DOHH2 (cell line): ENCODE results near the gene AEBP2.

Source experiments
- H3F3A ChIP-seq: fragments of 200-600 bp; sonication (generic), shearing (Covaris generic); 2 replicates; pipeline ENCODE4 v1.6.0; 2016; ENCODE audit warnings: antibody characterized with exemption, mild to moderate bottlenecking; ENCODE audit not compliant: control insufficient read depth, insufficient read depth
- H3K27ac ChIP-seq: fragments of 200-600 bp; sonication (generic); 2 replicates; pipeline ENCODE4 v1.5.1; 2014; ENCODE audit warnings: low read depth, mild to moderate bottlenecking, low read length, moderate library complexity
- H3K27me3 ChIP-seq: fragments of 200-600 bp; sonication (generic); 2 replicates; pipeline ENCODE4 v1.6.1; 2014; ENCODE audit warnings: mild to moderate bottlenecking, low read length, mixed read lengths; ENCODE audit not compliant: control insufficient read depth
- H3K36me3 ChIP-seq: fragments of 200-600 bp; sonication (generic); 2 replicates; pipeline ENCODE4 v1.6.1; 2014; ENCODE audit warnings: mild to moderate bottlenecking, low read length, moderate library complexity, mixed read lengths; ENCODE audit not compliant: control insufficient read depth
- H3K4me1 ChIP-seq: fragments of 200-600 bp; sonication (generic); 2 replicates; pipeline ENCODE4 v1.6.1; 2014; ENCODE audit warnings: mild to moderate bottlenecking, low read length, mixed read lengths; ENCODE audit not compliant: control insufficient read depth
- H3K4me2 ChIP-seq: fragments of 200-600 bp; sonication (generic); 2 replicates; pipeline ENCODE4 v1.6.0; 2014; ENCODE audit warnings: mild to moderate bottlenecking, low read length, moderate library complexity
- H3K4me3 ChIP-seq: fragments of 200-600 bp; sonication (generic); 2 replicates; pipeline ENCODE4 v1.5.1; 2014; ENCODE audit warnings: mild to moderate bottlenecking, low read length, mixed read lengths
- H3K79me2 ChIP-seq: fragments of 200-600 bp; sonication (generic); 2 replicates; pipeline ENCODE4 v1.6.1; 2014; ENCODE audit warnings: mild to moderate bottlenecking, low read length, mixed read lengths; ENCODE audit not compliant: control insufficient read depth
- H3K9me2 ChIP-seq: fragments of 200-600 bp; sonication (generic); replicated peaks from 2 replicates; pipeline ENCODE4 v1.6.1; 2014; ENCODE audit warnings: mild to moderate bottlenecking, low read length, mixed read lengths; ENCODE audit not compliant: control insufficient read depth
- H3K9me3 ChIP-seq: fragments of 200-600 bp; sonication (generic); 2 replicates; pipeline ENCODE4 v1.6.1; 2014; ENCODE audit warnings: antibody characterized with exemption, low read length, mixed read lengths; ENCODE audit not compliant: control insufficient read depth, insufficient read depth
- H4K20me1 ChIP-seq: fragments of 200-600 bp; sonication (generic); 2 replicates; pipeline ENCODE4 v1.6.0; 2014; ENCODE audit warnings: low read depth, mild to moderate bottlenecking, antibody characterized with exemption, low read length, moderate library complexity; ENCODE audit not compliant: control insufficient read depth, insufficient read depth
- EZH2phosphoT487 ChIP-seq: fragments of 200-600 bp; sonication (generic); IDR thresholded peaks from 2 replicates; pipeline ENCODE4 v1.6.1; 2017; ENCODE audit warnings: borderline replicate concordance, mild to moderate bottlenecking, antibody characterized with exemption, low read length, moderate library complexity, mixed read lengths
- TF ChIP-seq, protein P1 (sequence below): fragments of 200-600 bp; sonication (generic); IDR thresholded peaks from one replicate; pipeline ENCODE4 v1.5.1; 2014; ENCODE audit warnings: antibody characterized with exemption, mild to moderate bottlenecking, low read depth, low read length; ENCODE audit not compliant: poor library complexity, severe bottlenecking

The AEBP2 gene

DNA sequence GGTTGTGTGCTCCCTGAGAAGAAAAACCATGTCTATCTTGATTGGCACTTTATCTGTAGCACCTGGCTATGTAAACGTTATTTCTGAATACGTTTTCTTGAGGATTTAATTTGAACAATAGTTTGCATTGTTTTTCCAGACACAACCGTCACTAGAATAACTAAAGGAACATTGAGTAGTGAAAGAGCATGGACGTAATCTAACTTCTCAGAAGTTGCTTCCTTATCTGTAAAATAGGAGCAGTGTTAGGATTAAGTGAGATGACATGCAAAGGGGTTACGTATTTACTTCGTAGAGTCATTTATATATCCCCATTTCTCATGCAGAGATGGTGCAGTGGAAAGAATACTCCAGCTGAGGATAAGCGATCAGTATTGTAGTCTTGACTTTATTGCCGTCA, 8.1 kb downstream of the AEBP2 start:
- Histone ChIP-seq H3K27me3 (no peaks in the 10 kb centered on the region), H3K27ac (no peak overlapping the region), H3K9me2 (no peaks in the 10 kb centered on the region), H3K4me3 (no peak overlapping the region), H4K20me1 (peaks cover 67% of the 10 kb centered on the region), H3K4me2 (no peak overlapping the region), H3K9me3 (no peaks in the 10 kb centered on the region), H3F3A (no peaks in the 10 kb centered on the region), H3K36me3 (peaks cover 38% of the 10 kb centered on the region), H3K79me2 (peaks cover 100% of the 10 kb centered on the region), H3K4me1 (peaks cover 22% of the 10 kb centered on the region)
- TF ChIP-seq, protein P1, sequence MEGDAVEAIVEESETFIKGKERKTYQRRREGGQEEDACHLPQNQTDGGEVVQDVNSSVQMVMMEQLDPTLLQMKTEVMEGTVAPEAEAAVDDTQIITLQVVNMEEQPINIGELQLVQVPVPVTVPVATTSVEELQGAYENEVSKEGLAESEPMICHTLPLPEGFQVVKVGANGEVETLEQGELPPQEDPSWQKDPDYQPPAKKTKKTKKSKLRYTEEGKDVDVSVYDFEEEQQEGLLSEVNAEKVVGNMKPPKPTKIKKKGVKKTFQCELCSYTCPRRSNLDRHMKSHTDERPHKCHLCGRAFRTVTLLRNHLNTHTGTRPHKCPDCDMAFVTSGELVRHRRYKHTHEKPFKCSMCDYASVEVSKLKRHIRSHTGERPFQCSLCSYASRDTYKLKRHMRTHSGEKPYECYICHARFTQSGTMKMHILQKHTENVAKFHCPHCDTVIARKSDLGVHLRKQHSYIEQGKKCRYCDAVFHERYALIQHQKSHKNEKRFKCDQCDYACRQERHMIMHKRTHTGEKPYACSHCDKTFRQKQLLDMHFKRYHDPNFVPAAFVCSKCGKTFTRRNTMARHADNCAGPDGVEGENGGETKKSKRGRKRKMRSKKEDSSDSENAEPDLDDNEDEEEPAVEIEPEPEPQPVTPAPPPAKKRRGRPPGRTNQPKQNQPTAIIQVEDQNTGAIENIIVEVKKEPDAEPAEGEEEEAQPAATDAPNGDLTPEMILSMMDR = no peak
- no peak for TF ChIP-seq EZH2phosphoT487

DNA sequence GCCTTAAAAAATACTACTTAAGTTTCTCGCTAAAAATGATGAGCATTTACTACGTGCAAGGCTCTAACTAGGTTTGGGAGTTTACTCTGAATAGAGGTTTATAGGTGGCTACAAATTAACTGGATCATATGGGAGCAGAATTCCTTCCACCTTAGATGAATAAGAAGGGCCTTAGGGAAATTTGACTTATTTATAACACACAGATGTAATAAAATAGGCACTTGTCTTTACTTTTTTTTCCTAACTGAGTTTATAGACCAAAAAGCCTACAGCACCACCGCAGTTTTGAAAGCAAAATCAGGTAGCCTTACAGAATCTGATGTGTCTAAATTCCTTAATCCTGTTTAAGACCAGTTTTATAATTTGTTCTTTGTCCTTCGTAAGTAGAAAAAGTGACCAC, 10.5 kb downstream of the AEBP2 start:
- H3F3A ChIP-seq = no peaks in the 10 kb centered on the region
- no peaks in the 10 kb centered on the region for H3K9me3 ChIP-seq
- no peak for TF ChIP-seq EZH2phosphoT487
- TF ChIP-seq, protein P1 = no peak
- H3K4me3 ChIP-seq = no peak overlapping the region
- H4K20me1 ChIP-seq = peaks cover 65% of the 10 kb centered on the region
- no peak overlapping the region for H3K4me2 ChIP-seq
- H3K27ac ChIP-seq = no peak overlapping the region
- H3K79me2 ChIP-seq = peaks cover 100% of the 10 kb centered on the region
- H3K27me3 ChIP-seq = no peaks in the 10 kb centered on the region
- peaks cover 7% of the 10 kb centered on the region for H3K4me1 ChIP-seq
- peaks cover 20% of the 10 kb centered on the region for H3K36me3 ChIP-seq
- H3K9me2 ChIP-seq = no peaks in the 10 kb centered on the region

DNA sequence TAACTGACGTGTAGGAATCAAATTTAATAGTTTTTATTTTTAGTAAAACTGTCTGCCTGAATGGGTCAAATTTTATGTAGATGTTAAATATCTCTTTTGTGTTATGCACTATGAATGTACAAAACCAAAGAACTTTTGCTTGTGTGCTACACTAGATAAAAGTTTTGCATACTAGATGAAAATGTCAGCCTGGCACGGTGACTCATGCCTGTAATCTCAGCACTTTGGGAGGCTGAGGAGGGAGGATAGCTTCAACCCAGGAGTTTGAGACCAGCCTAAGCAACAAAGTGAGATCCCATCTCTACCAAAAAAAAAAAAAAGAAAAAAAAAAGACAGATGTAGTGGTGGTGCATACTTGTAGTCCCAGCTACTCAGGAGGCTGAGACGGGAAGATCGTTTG, 11.1 kb downstream of the AEBP2 start:
- TF ChIP-seq EZH2phosphoT487 = no peak
- TF ChIP-seq, protein P1 = no peak
- no peak overlapping the region for H3K4me2 ChIP-seq
- H3K79me2 ChIP-seq = peaks cover 100% of the 10 kb centered on the region
- no peaks in the 10 kb centered on the region for H3K9me2 ChIP-seq
- H3K27ac ChIP-seq = no peak overlapping the region
- H3K36me3 ChIP-seq = peaks cover 19% of the 10 kb centered on the region; the same call in 1 of the 2 replicates
- H3K27me3 ChIP-seq = no peaks in the 10 kb centered on the region
- peaks cover 59% of the 10 kb centered on the region for H4K20me1 ChIP-seq
- H3K4me3 ChIP-seq = no peak overlapping the region
- H3K9me3 ChIP-seq = no peaks in the 10 kb centered on the region
- no peaks in the 10 kb centered on the region for H3F3A ChIP-seq
- peaks cover 7% of the 10 kb centered on the region; the same call in 1 of the 2 replicates for H3K4me1 ChIP-seq
